T-cell (primary cell): ENCODE results near the gene PSME4. TPM values are rescaled to one million over a fixed set of nuclear protein-coding genes. Genes with fewer than 3 reads are reported as not detected.
A peak's percentile ranks its signal among the peaks of the same experiment; 100 is the strongest.

ENCODE experiments used
- ATAC-seq, 4 experiments: fragments of 200-7000 bp in 3 of 4; fragments of 150-1000 bp in 1 of 4; cut with Tn5 transposase; replicated peaks in 1 of 4; 1 replicate in 3 of 4; 2 replicates in 1 of 4; pipeline ENCODE4 v1.10.0; 2021; ENCODE audit warnings: moderate library complexity in 3 of 4, mild to moderate bottlenecking in 2 of 4, moderate number of reproducible peaks in 1 of 4
- CTCF ChIA-PET, 2 donors: fragments of 300-600 bp; sonication (Branson Sonifier 250); formaldehyde crosslinking; loops; one replicate each; lab custom pipeline; 2022; ENCODE audit warnings: antibody characterized with exemption in 2 of 2; lab: Charles Lee
- POLR2A ChIA-PET, 2 donors: fragments of 300-600 bp; sonication (Branson Sonifier 250); formaldehyde crosslinking; loops; one replicate each; lab custom pipeline; 2022; ENCODE audit warnings: antibody characterized with exemption in 2 of 2; lab: Charles Lee
- DNase-seq, 35 experiments: peaks; one replicate each; pipeline versions ENCODE4 v3.0.0 to v3.0.0-alpha.2; 2013 to 2023
- H3K27ac ChIP-seq: one replicate; pipeline ENCODE4 v1.5.1; 2013; ENCODE audit warnings: low read length
- H3K27me3 ChIP-seq, 2 experiments: replicated peaks in 1 of 2; 1 replicate in 1 of 2; 2 replicates in 1 of 2; pipeline versions ENCODE4 v1.6.1 to v1.7.0; 2013; ENCODE audit warnings: low read length in 1 of 2, mixed read lengths in 1 of 2; ENCODE audit not compliant: control insufficient read depth in 2 of 2, insufficient read depth in 2 of 2; ENCODE audit errors: extremely low read depth in 1 of 2
- H3K36me3 ChIP-seq, 2 donors: 1 replicate in 1 of 2; 2 replicates in 1 of 2; pipeline versions ENCODE4 v1.6.1 to v1.7.0; 2013; ENCODE audit warnings: low read length in 1 of 2; ENCODE audit not compliant: control insufficient read depth in 2 of 2, insufficient read depth in 1 of 2; ENCODE audit errors: extremely low read depth in 1 of 2
- H3K4me1 ChIP-seq, 2 experiments: 1 replicate in 1 of 2; 2 replicates in 1 of 2; pipeline versions ENCODE4 v1.6.1 to v1.7.0; 2013; ENCODE audit warnings: low read length in 2 of 2, mixed read lengths in 1 of 2; ENCODE audit not compliant: insufficient read depth in 2 of 2, control insufficient read depth in 1 of 2; ENCODE audit errors: extremely low read depth in 1 of 2
- H3K4me3 ChIP-seq, 2 donors: 1 replicate in 1 of 2; 2 replicates in 1 of 2; pipeline versions ENCODE4 v1.5.1 to v1.7.0; 2013; ENCODE audit warnings: mild to moderate bottlenecking in 2 of 2, low read length in 1 of 2, moderate library complexity in 1 of 2; ENCODE audit not compliant: control insufficient read depth in 1 of 2; ENCODE audit errors: extremely low read depth in 1 of 2
- H3K9me3 ChIP-seq: 2 replicates; pipeline ENCODE4 v1.7.0; 2013
- H3K27ac Mint-ChIP-seq, 2 donors: one replicate each; pipeline ENCODE4 v1.8.0; 2020 to 2021; ENCODE audit warnings: mild to moderate bottlenecking in 2 of 2, mixed read lengths in 2 of 2
- H3K27me3 Mint-ChIP-seq, 2 donors: one replicate each; pipeline ENCODE4 v1.8.0; 2021 to 2022; ENCODE audit warnings: mixed read lengths in 2 of 2
- H3K36me3 Mint-ChIP-seq: one replicate; pipeline ENCODE4 v1.8.0; 2021; ENCODE audit warnings: mixed read lengths
- H3K4me1 Mint-ChIP-seq, 3 donors: one replicate each; pipeline ENCODE4 v1.8.0; 2020 to 2022; ENCODE audit warnings: mixed read lengths in 3 of 3, mild to moderate bottlenecking in 1 of 3
- H3K4me3 Mint-ChIP-seq, 3 donors: one replicate each; pipeline ENCODE4 v1.8.0; 2020 to 2022; ENCODE audit warnings: mild to moderate bottlenecking in 3 of 3, mixed read lengths in 3 of 3, moderate library complexity in 3 of 3
- H3K9me3 Mint-ChIP-seq, 3 donors: one replicate each; pipeline ENCODE4 v1.8.0; 2020 to 2022; ENCODE audit warnings: mixed read lengths in 3 of 3
- WGBS: methylation state at CpG from one replicate; pipeline ENCODE4 v1.1.5; 2013; ENCODE audit warnings: missing lambda C conversion rate; ENCODE audit not compliant: insufficient coverage; 5-methylcytosine and 5-hydroxymethylcytosine counted together
- total RNA-seq, 35 experiments: library from RNA in 6 of 35; stranded (reverse) in 6 of 35; fragments of 120-200 nt in 1 of 35; gene quantifications; one replicate each; pipeline versions ENCODE4 v1.2.1 to v1.2.4 and lab custom pipeline; 2013 to 2026

Gene PSME4
- total RNA-seq, 5 donors from 2014 or later (not counting 1 experiment from before 2014, with no cell fraction given), result 39.8 to 87.4 (median 44.6) TPM

DNA sequence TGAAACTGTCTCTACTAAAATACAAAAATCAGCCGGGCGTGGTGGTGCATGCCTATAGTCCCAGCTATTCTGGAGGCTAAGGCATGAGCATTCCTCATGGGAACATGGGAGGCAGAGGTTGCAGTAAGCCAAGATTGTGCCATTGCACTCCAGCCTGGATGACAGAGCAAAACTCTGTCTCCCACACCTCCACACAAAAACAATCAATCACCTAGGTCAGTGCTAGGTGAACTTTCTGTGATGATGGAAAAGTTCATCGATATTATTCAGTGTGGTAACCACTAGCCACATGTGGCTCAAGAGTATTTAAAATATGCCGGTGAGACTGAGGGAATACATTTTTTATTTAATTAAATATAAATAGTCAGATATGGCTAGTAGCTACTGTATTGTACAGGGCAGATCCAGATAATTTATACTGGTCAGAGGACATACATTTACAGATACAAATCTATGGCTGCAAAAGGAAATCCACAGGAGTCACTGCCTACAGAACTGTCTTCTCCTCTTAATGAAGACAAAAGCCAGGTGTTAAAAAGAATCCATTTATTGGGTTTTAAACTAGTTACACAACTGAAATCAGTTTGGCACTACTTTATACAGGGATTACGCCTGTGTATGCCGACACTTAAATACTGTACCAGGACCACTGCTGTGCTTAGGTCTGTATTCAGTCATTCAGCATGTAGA is 107.1 kb downstream of the PSME4 start:
- no peaks in the 10 kb centered on the region for H3K9me3 ChIP-seq
- POLR2A ChIA-PET, result no interaction called here
- H3K27ac ChIP-seq, result no peak overlapping the region
- peaks cover 13 to 22% (median 20%) of the 10 kb centered on the region in 3 donors for H3K4me1 Mint-ChIP-seq
- H3K36me3 Mint-ChIP-seq, result peaks cover 50% of the 10 kb centered on the region
- H3K9me3 Mint-ChIP-seq, result no peaks in the 10 kb centered on the region
- CTCF ChIA-PET, result no interaction called here
- WGBS, result no CpG with 5 or more reads among the region's 6 CpGs
- no peak for ATAC-seq
- H3K36me3 ChIP-seq, result peaks cover 9 to 33% of the 10 kb centered on the region in 2 donors
- DNase-seq, result no peak
- H3K27ac Mint-ChIP-seq, result no peak overlapping the region
- H3K4me3 ChIP-seq, result no peak overlapping the region
- H3K4me1 ChIP-seq, result no peaks in the 10 kb centered on the region
- H3K27me3 Mint-ChIP-seq, result no peaks in the 10 kb centered on the region
- no peak overlapping the region for H3K4me3 Mint-ChIP-seq
- H3K27me3 ChIP-seq, result no peaks in the 10 kb centered on the region

- Mint-ChIP-seq H3K27me3 (no peaks in the 10 kb centered on the region), H3K4me1 (peaks cover 13 to 28% (median 20%) of the 10 kb centered on the region in 3 donors), H3K4me3 (no peak overlapping the region), H3K9me3 (no peaks in the 10 kb centered on the region), H3K27ac (peak overlapping the region; percentile 71 to 86), H3K36me3 (peaks cover 44% of the 10 kb centered on the region)
- Histone ChIP-seq H3K4me1 (no peaks in the 10 kb centered on the region), H3K36me3 (peaks cover 9 to 24% of the 10 kb centered on the region in 2 donors), H3K27ac (no peak overlapping the region), H3K27me3 (no peaks in the 10 kb centered on the region), H3K9me3 (no peaks in the 10 kb centered on the region), H3K4me3 (no peak overlapping the region)
- CTCF ChIA-PET, result interaction anchor here in 1 of 2 donors (0.5 kb wide), 1 partner anchor 96 kb away, joined by 6 read pairs; no protein-coding TSS in a partner anchor
- DNase-seq (no peak), ATAC-seq (peak in 2 of 4 experiments; percentile 36 to 75)
- POLR2A ChIA-PET, result interaction anchor here in 1 of 2 donors (0.6 kb wide), 2 partner anchors 18 to 125 kb away, joined by 3 read pairs; no protein-coding TSS in a partner anchor
- 40% methylated on average over 1 of the region's 5 CpGs for WGBS
Observed at GRCh38 chr2:53861824-53862223, 109.0 kb downstream of the PSME4 start.

- no peak for DNase-seq
- H3K27ac ChIP-seq, result no peak within 1 kb of the TSS
- no peaks in the 10 kb centered on the region for H3K4me1 ChIP-seq
- peaks cover 2 to 9% of the 10 kb centered on the region in 2 donors for H3K36me3 ChIP-seq
- ChIA-PET CTCF (no interaction called here), POLR2A (no interaction called here)
- no peak within 1 kb of the TSS for H3K27ac Mint-ChIP-seq
- no peaks in the 10 kb centered on the region for H3K27me3 ChIP-seq
- no peak within 1 kb of the TSS for H3K4me3 Mint-ChIP-seq
- H3K27me3 Mint-ChIP-seq, result no peaks in the 10 kb centered on the region
- no peaks in the 10 kb centered on the region for H3K9me3 Mint-ChIP-seq
- H3K4me3 ChIP-seq, result no peak within 1 kb of the TSS
- no peaks in the 10 kb centered on the region for H3K9me3 ChIP-seq
- WGBS, result 98% methylated on average over 65 of the region's 72 CpGs
- peaks cover 13 to 32% (median 20%) of the 10 kb centered on the region in 3 donors for H3K4me1 Mint-ChIP-seq
- peaks cover 27% of the 10 kb centered on the region for H3K36me3 Mint-ChIP-seq
- no peak for ATAC-seq
Observed at GRCh38 chr2:53859206-53860181, 111.3 kb downstream of the PSME4 start, which contains the start of gene GPR75. GPR75 (minus strand) TSS chr2:53859967; CDS start chr2:53854756, 5,211 bp downstream.

DNA sequence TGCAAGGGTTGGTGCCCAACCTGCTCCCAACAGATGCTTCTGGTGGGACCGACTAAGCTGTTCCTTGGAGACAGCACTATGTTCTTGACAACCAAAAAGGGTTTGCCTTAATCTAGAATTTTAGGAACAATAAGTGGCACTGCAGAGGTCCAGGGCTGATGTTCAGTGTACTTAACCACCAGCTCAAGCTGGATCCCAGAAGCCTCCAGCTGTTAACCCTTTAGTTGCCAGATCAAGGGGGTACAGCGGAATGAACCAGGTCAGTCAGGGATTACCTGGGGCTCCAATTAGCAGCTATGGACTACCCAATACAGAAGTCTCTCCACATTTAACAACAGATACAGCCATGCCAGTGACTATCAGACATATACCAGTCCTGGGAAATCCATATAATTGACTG is 114.5 kb downstream of the PSME4 start:
- H3K27ac Mint-ChIP-seq, result no peak overlapping the region
- no peaks in the 10 kb centered on the region for H3K4me1 ChIP-seq
- H3K4me3 ChIP-seq, result no peak overlapping the region
- peaks cover 39% of the 10 kb centered on the region for H3K36me3 Mint-ChIP-seq
- ChIA-PET CTCF (no interaction called here), POLR2A (interaction anchor here in 1 of 2 donors (0.6 kb wide), 1 partner anchor 1053 kb away, joined by 7 read pairs; no protein-coding TSS in a partner anchor)
- DNase-seq (no peak), ATAC-seq (no peak)
- H3K4me1 Mint-ChIP-seq, result peaks cover under 1 to 12% (median under 1%) of the 10 kb centered on the region in 3 donors
- H3K27ac ChIP-seq, result no peak overlapping the region
- no peaks in the 10 kb centered on the region for H3K27me3 ChIP-seq
- no peaks in the 10 kb centered on the region for H3K9me3 ChIP-seq
- 96% methylated on average over 2 of the region's 2 CpGs for WGBS
- no peak overlapping the region for H3K4me3 Mint-ChIP-seq
- no peaks in the 10 kb centered on the region for H3K9me3 Mint-ChIP-seq
- H3K27me3 Mint-ChIP-seq, result no peaks in the 10 kb centered on the region
- peaks cover 2 to 8% of the 10 kb centered on the region in 2 donors for H3K36me3 ChIP-seq

- no peaks in the 10 kb centered on the region for H3K27me3 Mint-ChIP-seq
- peaks cover 0 to 10% (median 0%) of the 10 kb centered on the region in 3 donors for H3K4me1 Mint-ChIP-seq
- peaks cover 31% of the 10 kb centered on the region for H3K36me3 Mint-ChIP-seq
- 67% methylated on average over 1 of the region's 2 CpGs for WGBS
- H3K4me3 ChIP-seq, result no peak overlapping the region
- H3K9me3 Mint-ChIP-seq, result no peaks in the 10 kb centered on the region
- H3K9me3 ChIP-seq, result no peaks in the 10 kb centered on the region
- no peak for ATAC-seq
- H3K36me3 ChIP-seq, result peaks cover 0 to 8% of the 10 kb centered on the region in 2 donors
- H3K27ac Mint-ChIP-seq, result no peak overlapping the region
- no peaks in the 10 kb centered on the region for H3K27me3 ChIP-seq
- CTCF ChIA-PET, result no interaction called here
- POLR2A ChIA-PET, result no interaction called here
- no peak for DNase-seq
- no peaks in the 10 kb centered on the region for H3K4me1 ChIP-seq
- H3K4me3 Mint-ChIP-seq, result no peak overlapping the region
- H3K27ac ChIP-seq, result no peak overlapping the region
Observed at GRCh38 chr2:53854678-53855077, 116.1 kb downstream of the PSME4 start.

DNA sequence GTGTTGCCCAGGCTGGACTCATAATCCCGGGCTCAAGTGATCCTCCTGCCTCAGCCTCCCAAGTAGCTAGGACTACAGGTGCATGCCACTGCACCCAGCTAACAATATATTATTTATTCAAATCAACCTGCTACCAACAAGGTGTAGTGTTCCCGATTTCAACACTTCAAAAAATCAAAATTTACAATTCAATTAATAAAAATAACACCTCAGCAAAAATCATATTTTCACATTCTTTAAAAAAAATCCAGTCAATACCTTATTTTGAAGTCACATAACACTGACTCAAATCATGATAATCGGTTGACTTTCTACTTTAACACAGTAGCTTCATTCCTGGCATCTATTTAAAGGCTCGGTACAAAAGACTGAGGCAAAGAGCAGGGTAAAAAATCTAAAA is 118.3 kb downstream of the PSME4 start:
- peaks cover 0 to 4% (median 0%) of the 10 kb centered on the region in 3 donors for H3K4me1 Mint-ChIP-seq
- no peak overlapping the region for H3K4me3 Mint-ChIP-seq
- peaks cover 0 to 8% of the 10 kb centered on the region in 2 donors for H3K36me3 ChIP-seq
- CTCF ChIA-PET, result interaction anchor here in 1 of 2 donors (0.7 kb wide), 1 partner anchor 146 kb away, joined by 7 read pairs; no protein-coding TSS in a partner anchor
- no peak for DNase-seq
- H3K4me3 ChIP-seq, result no peak overlapping the region
- no peaks in the 10 kb centered on the region for H3K9me3 Mint-ChIP-seq
- no peaks in the 10 kb centered on the region for H3K4me1 ChIP-seq
- no peak overlapping the region for H3K27ac Mint-ChIP-seq
- no peak overlapping the region for H3K27ac ChIP-seq
- H3K9me3 ChIP-seq, result no peaks in the 10 kb centered on the region
- no peaks in the 10 kb centered on the region for H3K27me3 Mint-ChIP-seq
- POLR2A ChIA-PET, result interaction anchor here in 1 of 2 donors (0.5 kb wide), 1 partner anchor 93 kb away, joined by 4 read pairs; no protein-coding TSS in a partner anchor
- H3K36me3 Mint-ChIP-seq, result peaks cover 28% of the 10 kb centered on the region
- no peaks in the 10 kb centered on the region for H3K27me3 ChIP-seq
- no peak for ATAC-seq
- WGBS, result 83% methylated on average over 4 of the region's 4 CpGs
